ENCODE measurements around the gene PRPF38A. TPM values are rescaled to one million over a fixed set of nuclear protein-coding genes. Genes with fewer than 3 reads are reported as not detected.

The PRPF38A gene
- total RNA-seq, 1 experiment from 2014 or later = 13.8 TPM

DNA sequence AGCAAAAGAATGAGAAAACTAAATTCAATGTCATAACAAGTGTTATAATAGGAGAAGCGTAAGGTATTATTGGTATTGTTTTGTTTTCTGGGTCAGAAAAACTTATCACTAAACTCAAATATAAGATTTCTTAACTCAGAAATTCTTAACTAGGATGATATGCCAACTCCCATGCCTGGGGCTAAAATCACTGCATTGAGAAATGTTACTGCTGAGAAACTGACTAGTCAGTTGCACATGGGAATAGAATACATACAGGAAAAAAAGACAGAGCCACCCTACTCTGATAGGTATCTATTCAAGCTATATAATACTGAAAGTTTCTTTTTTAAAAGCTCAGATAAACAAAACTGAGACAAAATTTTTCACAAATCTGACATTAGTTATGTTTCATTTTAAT, 56.3 kb downstream of the PRPF38A start:
- DNase-seq (ENCODE audit: low read depth) = no peak

GRCh38 chr1:52461821-52462220, 57.4 kb downstream of the PRPF38A start:
- no peak for DNase-seq (ENCODE audit: low read depth)

- DNase-seq (ENCODE audit: low read depth) = no peak
These were observed 59.5 kb downstream of the PRPF38A start for GRCh38 chr1:52463891-52464290.

- DNase-seq (ENCODE audit: low read depth) = no peak
These were observed 64.7 kb downstream of the PRPF38A start for GRCh38 chr1:52469108-52469507.

Other genes with a start within 250 kb of the PRPF38A start
- 46.3 and 46.4 TPM in 2 replicates for gene CC2D1B, start 38.4 kb upstream of the PRPF38A start, total RNA-seq (2014; rRNA removed)
- 15.6 and 18.2 TPM in 2 replicates for gene ORC1, start 179 bp upstream of the PRPF38A start, total RNA-seq (2014; rRNA removed)
- gene TUT4, start 148.5 kb downstream of the PRPF38A start, total RNA-seq (2014; rRNA removed) = 23.1 and 28.4 TPM in 2 replicates
- gene GPX7, start 197.8 kb downstream of the PRPF38A start, total RNA-seq (2014; rRNA removed) = 32.4 and 36.3 TPM in 2 replicates
- gene SHISAL2A, start 228.6 kb downstream of the PRPF38A start, total RNA-seq (2014; rRNA removed) = not detected in 2 replicates